GM19238 (cell line): Measurements from ENCODE around the gene ABHD14A.

Experiments used
- DNase-seq: peaks from one replicate; pipeline ENCODE4 v3.0.0; 2011; ENCODE audit warnings: low spot score; ENCODE audit not compliant: insufficient read length

The ABHD14A gene

DNA sequence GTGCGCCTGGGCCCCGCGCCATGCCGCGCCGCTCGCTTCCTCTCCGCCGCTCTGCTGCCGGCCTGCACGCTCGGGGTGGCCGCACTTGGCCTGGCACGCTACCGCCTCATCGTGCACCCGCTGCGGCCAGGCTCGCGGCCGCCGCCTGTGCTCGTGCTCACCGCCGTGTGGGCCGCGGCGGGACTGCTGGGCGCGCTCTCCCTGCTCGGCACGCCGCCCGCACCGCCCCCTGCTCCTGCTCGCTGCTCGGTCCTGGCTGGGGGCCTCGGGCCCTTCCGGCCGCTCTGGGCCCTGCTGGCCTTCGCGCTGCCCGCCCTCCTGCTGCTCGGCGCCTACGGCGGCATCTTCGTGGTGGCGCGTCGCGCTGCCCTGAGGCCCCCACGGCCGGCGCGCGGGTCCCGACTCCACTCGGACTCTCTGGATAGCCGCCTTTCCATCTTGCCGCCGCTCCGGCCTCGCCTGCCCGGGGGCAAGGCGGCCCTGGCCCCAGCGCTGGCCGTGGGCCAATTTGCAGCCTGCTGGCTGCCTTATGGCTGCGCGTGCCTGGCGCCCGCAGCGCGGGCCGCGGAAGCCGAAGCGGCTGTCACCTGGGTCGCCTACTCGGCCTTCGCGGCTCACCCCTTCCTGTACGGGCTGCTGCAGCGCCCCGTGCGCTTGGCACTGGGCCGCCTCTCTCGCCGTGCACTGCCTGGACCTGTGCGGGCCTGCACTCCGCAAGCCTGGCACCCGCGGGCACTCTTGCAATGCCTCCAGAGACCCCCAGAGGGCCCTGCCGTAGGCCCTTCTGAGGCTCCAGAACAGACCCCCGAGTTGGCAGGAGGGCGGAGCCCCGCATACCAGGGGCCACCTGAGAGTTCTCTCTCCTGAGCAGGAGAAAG, 18.7 kb upstream of the ABHD14A start:
- DNase-seq = peak; percentile 42

GRCh38 chr3:51957520-51958205, 17.2 kb upstream of the ABHD14A start:
- DNase-seq = no peak

DNA sequence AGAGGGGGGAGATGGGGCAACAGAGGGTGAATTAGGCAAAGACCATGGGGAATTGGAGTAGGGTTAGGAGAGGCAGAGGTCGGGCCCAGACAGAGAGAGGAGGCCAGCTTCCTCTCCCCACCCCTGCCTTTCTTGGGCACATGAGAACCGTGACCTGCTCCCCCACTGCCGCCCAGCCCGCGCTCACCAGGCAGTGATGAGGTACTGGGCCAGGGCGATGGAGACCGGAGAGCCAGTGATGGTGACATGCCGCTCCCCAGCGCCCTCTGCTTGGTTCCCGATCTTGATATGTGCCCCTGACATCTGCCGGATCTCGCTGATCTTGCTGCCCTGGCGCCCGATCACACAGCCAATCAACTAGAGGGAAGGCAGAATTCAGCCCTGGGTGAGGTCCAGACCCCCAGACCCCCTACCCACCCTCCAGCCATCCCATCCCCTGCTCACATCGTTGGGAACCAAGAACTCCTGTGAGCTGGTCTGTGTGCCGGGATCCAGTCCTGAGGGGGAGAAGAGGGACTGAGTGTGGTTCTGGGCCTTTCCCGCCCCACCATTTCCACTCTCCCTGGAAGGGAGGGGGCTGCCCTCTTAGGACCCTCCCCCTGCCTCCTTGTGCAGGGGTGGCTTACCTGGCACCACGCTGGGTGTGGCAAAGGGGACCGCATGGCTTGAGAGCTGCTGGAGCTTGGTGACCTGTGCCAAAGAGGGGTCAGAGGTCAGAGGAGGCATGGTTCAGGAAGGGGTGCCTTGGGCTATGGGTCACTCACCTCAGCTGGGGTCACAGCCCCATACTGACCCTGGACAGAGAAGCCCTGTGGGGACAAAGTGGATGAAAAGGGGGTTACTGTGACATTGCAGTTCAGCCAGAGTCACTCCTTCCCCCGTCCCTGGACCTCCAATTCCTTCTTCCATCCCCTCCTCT, 16.0 kb upstream of the ABHD14A start:
- DNase-seq = no peak

DNA sequence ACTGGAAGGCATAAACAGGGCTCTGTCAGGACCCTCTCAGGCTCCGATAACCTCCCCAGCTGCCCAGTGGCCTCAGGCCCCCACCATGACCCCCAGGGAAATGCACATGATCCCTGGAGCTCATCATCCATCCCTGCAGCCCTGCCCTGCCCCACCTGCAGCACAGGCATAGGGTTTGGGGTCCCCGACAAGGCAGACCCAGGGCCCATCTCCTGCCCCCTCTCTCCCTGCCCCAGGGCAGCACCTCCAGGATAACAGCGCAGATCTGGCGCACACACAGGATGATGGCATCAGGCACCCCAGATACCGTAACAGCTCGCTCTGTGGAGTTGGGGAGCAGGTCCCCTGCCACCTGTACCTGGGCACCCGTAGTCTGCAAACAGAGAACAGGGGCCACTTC, 15.2 kb upstream of the ABHD14A start:
- no peak for DNase-seq

DNA sequence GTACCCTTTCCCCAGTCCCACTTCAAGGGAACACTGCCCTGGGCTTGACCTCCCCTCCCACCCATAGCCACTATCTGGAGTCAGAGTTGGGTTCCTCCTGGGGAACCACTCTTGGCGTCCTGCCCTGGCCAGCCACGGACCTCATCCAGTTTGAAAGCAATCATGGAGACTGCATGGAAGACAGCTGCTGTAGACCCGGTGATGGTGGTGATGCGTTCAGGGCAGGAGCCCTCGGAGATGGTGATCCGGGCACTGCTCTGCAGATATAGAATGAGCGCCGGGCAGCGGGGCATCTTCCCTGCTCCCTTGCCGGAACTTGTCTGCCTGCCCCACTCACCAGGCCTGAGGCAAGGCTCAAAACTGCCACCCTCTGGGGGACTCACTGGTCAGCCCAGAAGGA, 14.5 kb upstream of the ABHD14A start:
- no peak for DNase-seq

DNA sequence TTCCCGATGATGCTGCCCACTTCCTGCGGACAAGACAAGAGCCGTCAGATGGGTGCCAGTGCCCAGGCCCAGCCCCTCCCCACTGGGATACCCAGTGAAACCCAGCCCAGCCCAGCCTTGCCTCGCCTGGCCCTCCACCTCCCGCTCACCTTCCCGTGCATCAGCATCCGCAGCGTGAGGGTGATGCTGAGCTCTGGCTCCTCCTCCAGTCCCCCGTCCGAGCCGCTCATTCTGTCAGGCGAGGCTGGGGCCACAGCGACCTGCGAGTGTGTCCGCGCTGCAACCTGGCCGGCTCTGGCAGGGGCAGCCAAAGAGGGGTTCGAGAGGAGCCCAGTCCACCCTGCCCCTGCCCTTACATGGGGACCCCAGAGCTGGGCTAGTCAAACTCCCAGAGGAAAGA, 13.9 kb upstream of the ABHD14A start:
- DNase-seq = no peak

DNA sequence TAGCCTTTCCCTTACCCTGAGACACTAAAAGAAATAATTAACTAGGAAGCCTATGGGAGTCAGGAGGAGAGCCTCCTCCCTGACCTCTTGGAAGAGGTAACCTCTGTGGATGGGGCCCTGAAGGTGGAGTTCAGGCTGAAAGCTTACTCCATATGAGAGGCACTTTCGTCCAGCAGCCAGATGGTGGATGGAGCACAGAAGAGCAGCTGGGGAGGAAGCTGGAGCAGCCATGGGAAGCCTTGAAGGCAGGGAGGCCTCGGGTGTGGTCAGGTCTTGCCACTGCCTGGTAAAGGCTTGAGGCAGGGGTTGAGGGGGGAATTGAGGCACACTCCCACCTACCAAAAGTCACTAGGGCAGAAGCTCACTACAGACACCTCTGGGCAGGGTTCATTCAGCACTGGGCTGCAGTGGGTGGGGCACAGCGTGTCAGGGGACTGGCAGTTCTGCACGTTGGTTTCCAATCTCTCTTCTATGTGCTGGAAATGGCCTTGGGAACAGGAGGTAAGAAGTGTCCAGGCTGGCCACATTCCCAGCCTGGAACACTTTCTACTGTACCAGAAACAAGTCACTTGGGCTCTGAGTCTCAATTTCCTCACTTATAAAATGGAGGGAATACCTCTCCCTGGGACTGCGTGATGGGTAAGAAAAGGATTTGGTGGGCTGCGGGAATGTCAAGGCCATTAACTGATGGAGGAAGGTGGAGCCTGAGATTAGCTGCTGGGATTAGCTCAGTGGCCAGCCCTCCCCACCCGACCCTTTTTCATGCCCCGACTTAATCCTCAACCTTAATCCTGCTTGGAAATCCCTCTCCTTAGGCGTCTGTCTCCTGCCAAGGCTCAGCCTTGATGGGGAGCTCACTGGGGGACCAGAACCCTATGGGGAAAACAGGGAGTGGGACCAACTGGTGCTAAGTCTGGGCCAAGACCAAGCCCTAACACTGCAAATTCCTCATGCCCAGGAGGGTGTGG, 13.0 kb upstream of the ABHD14A start:
- DNase-seq = no peak

GRCh38 chr3:51962854-51963530, 11.9 kb upstream of the ABHD14A start:
- DNase-seq = no peak

- DNase-seq = no peak
Measured at GRCh38 chr3:51963951-51964451, 10.9 kb upstream of the ABHD14A start.

DNA sequence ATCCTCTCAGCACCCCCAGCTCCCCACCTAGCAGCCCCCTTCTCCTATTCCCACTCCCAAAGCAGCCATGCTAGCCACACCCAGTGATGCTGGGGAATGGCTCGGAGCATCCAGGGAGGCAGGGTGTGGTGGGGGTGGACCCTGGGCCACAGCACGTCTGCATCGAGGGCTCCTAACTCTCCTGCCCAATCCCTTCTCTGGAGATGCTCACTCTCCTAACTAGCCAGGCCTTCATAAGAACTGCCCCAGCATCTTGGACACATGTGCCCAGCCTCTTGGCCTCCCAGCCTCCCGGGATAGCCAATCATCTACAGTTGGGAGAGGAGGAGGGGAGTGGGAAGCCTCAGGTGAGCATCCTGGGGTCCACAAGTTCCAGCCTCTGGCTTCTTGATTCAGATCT, 10.3 kb upstream of the ABHD14A start:
- no peak for DNase-seq

DNA sequence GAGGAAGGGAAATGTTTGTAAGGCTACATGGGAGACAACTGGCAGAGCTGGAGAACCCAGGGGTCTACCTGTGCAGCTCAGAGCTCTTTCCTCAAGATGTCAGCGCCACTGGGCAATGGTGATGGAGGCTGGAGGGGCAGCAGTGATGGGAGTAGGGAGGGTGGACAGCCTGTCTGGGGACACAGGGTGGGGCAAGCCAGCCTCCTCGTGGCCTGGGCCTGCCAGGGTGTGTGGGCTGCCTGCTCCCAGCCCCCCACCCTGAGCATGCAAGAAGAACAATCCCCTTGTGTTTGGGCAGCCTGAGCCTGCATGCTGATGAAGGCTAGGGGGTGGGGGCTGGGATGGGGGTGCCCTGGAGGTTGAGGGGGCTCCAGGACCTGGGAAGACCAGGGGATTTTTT, 8.8 kb upstream of the ABHD14A start:
- no peak for DNase-seq

DNA sequence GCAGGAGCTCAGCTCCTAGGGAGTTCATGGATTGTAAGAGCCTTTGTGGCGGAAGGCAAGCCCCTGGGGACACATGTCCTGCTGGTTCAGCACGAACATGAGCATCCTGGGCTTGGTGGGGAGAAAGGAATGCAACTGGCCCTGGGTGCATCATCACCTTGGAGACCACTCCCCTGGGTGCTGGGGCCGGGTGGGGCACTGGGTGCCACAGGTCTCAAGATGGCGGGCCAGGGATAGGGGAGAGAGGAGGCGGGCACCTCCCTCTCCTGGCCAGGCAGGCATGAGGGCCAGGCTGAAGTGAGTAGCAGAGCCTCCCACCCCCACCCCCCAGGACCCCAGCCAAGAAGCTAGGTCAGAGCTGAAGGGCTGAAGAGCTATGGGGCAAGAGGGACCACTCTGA, 8.4 kb upstream of the ABHD14A start:
- DNase-seq = no peak

GRCh38 chr3:51966922-51967383, 7.9 kb upstream of the ABHD14A start:
- DNase-seq = no peak

DNA sequence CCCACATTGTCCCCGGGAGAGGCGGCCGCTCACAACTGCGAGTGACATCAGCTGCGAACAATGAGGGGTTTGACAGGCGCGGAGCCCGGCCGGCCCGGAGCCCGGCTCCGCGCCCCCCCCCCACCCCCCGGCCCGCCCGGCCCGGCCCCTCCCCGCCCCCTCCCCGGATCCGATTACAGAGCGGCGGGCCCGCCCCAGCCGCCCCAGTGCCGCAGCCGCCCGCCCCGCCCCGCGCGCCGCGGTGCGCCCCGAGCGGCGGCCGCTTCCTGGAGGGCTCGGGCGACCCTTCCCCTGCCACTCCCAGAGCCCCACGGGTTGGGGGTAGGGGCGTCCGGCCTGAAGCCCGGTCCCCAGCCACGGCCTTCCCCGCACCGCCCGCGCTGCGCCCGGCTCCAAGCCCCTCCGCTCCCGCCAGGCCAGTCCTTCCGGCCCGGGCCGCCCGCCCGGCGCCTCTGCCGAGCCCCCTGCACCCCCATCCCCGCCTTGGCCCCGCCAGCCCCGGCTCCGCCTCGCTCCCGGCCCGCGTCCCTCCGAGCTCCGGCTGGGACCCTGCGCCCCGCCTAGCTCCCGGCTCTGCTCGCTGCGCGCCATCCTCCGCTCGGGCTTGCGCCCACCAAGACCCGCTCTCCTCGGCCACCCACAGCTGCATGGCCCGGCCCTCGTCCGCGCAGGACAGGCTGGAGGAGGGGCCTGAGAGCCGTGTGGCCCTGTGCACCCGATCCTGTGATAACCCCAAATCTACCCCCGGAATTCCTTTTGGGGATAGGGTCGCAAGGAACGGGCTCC, 7.3 kb upstream of the ABHD14A start, which contains the start of gene PCBP4:
TSS of gene PCBP4 (minus strand) at position 71 of the 786 bp plus-strand sequence. CDS start 6,214 bp downstream, outside the sequence.
- DNase-seq = no peak

- no peak for DNase-seq
Measured at GRCh38 chr3:51968170-51968775, 6.6 kb upstream of the ABHD14A start.

- DNase-seq = no peak
Measured at GRCh38 chr3:51968883-51969678, 5.8 kb upstream of the ABHD14A start.

GRCh38 chr3:51969841-51970240, 5.0 kb upstream of the ABHD14A start:
- no peak for DNase-seq
